HCT116 (cell line): ENCODE data around the gene OTOP1. TPM values are rescaled to one million over a fixed set of nuclear protein-coding genes. Genes with fewer than 3 reads are reported as not detected.

Source experiments
- ATAC-seq: fragments of 200-7000 bp; cut with Tn5 transposase; 2 replicates; pipeline ENCODE4 v1.9.1; 2020; ENCODE audit warnings: mild to moderate bottlenecking, moderate library complexity
- BruUV-seq: library from RNA; stranded (reverse); fragments of 400-500 nt; replicated peaks from 2 replicates; lab custom pipeline; 2021; lab: Mats Ljungman, UMichigan
- CTCF ChIA-PET: fragments of 300-600 bp; sonication (Branson Sonifier 250); formaldehyde crosslinking; loops from one replicate; lab custom pipeline; 2021; ENCODE audit warnings: antibody characterized with exemption; lab: Charles Lee
- POLR2A ChIA-PET: fragments of 300-600, 350-600 bp; sonication (Branson Sonifier 250); formaldehyde crosslinking; loops from one replicate; lab custom pipeline; 2021; ENCODE audit warnings: antibody characterized with exemption; lab: Charles Lee
- RAD21 ChIA-PET, 2 experiments: fragments of 300-600 bp; sonication (Branson Sonifier 250); formaldehyde crosslinking; loops; one replicate each; lab custom pipeline; 2023; ENCODE audit warnings: low total read pairs in 2 of 2; ENCODE audit not compliant: uncharacterized antibody in 2 of 2, unreplicated experiment in 2 of 2, low non-redundant PET in 1 of 2; lab: Charles Lee
- DNase-seq: peaks from one replicate; pipeline ENCODE4 v3.0.0-alpha.2; 2010; ENCODE audit warnings: low read depth, low spot score
- H2AFZ ChIP-seq: fragments of 200-600 bp; shearing (Covaris generic), sonication (generic); 2 replicates; pipeline ENCODE4 v1.6.1; 2017; ENCODE audit warnings: low read depth, mixed run types, mixed read lengths, antibody characterized with exemption, low read length; ENCODE audit not compliant: poor library complexity, severe bottlenecking
- H3K27ac ChIP-seq: 2 replicates; pipeline ENCODE4 v1.5.1; 2012; ENCODE audit warnings: low read depth, low read length
- H3K27me3 ChIP-seq: fragments of 200-600 bp; sonication (generic); 2 replicates; pipeline ENCODE4 v1.6.1; 2016; ENCODE audit warnings: mixed run types, low read length, mixed read lengths; ENCODE audit not compliant: insufficient read depth
- H3K36me3 ChIP-seq, 2 experiments: fragments of 200-500 bp in 1 of 2; fragments of 200-600 bp in 1 of 2; sonication (Bioruptor generic) in 1 of 2; sonication (generic) in 1 of 2; 2 replicates each; pipeline versions ENCODE4 v1.5.1 to v1.6.1; 2014 to 2016; ENCODE audit warnings: low read length in 2 of 2, inconsistent platforms in 1 of 2, mixed read lengths in 1 of 2, mixed run types in 1 of 2; ENCODE audit not compliant: insufficient read depth in 2 of 2, control insufficient read depth in 1 of 2
- H3K4me1 ChIP-seq, 2 experiments: fragments of 200-600 bp in 1 of 2; sonication (generic) in 1 of 2; 2 replicates each; pipeline versions ENCODE4 v1.5.1 to v1.6.1; 2012 to 2017; ENCODE audit warnings: low read length in 2 of 2, inconsistent platforms in 1 of 2, mild to moderate bottlenecking in 1 of 2, mixed read lengths in 1 of 2, mixed run types in 1 of 2, moderate library complexity in 1 of 2; ENCODE audit not compliant: insufficient read depth in 2 of 2, control insufficient read depth in 1 of 2
- H3K4me2 ChIP-seq: fragments of 200-600 bp; sonication (generic); 2 replicates; pipeline ENCODE4 v1.6.1; 2017; ENCODE audit warnings: mixed run types, low read length, mixed read lengths
- H3K4me3 ChIP-seq, 2 experiments: fragments of 200-600 bp in 1 of 2; sonication (generic) in 1 of 2; replicated peaks in 1 of 2; 2 replicates each; pipeline ENCODE4 v1.5.1; 2011 to 2016; ENCODE audit warnings: low read length in 2 of 2, control low read depth in 1 of 2, low read depth in 1 of 2, mild to moderate bottlenecking in 1 of 2, mixed read lengths in 1 of 2, mixed run types in 1 of 2
- H3K79me2 ChIP-seq: fragments of 200-600 bp; sonication (generic); 2 replicates; pipeline ENCODE4 v1.6.1; 2017; ENCODE audit warnings: mild to moderate bottlenecking, mixed run types, low read length, moderate library complexity, mixed read lengths; ENCODE audit not compliant: insufficient read depth
- H3K9ac ChIP-seq: fragments of 200-600 bp; sonication (generic); 2 replicates; pipeline ENCODE4 v1.6.1; 2016; ENCODE audit warnings: low read length, mixed read lengths
- H3K9me2 ChIP-seq: fragments of 200-600 bp; sonication (generic), shearing (Covaris generic); 2 replicates; pipeline ENCODE4 v1.6.1; 2017; ENCODE audit warnings: mixed run types, mild to moderate bottlenecking, moderate library complexity; ENCODE audit not compliant: insufficient read depth
- H3K9me3 ChIP-seq, 2 experiments: fragments of 200-500 bp in 1 of 2; fragments of 200-600 bp in 1 of 2; sonication (Bioruptor generic) in 1 of 2; sonication (generic) in 1 of 2; 2 replicates each; pipeline ENCODE4 v1.6.1; 2014 to 2017; ENCODE audit warnings: low read length in 2 of 2, mixed read lengths in 2 of 2, inconsistent platforms in 1 of 2, low read depth in 1 of 2, mild to moderate bottlenecking in 1 of 2, mixed run types in 1 of 2, moderate library complexity in 1 of 2; ENCODE audit not compliant: control insufficient read depth in 1 of 2, insufficient read depth in 1 of 2
- H4K20me1 ChIP-seq: fragments of 200-600 bp; sonication (generic), shearing (Covaris generic); 2 replicates; pipeline ENCODE4 v1.6.1; 2017; ENCODE audit warnings: mixed run types, mild to moderate bottlenecking, moderate library complexity; ENCODE audit not compliant: insufficient read depth
- CBX3 ChIP-seq: IDR thresholded peaks from 2 replicates; pipeline ENCODE4 v1.6.1; 2012; ENCODE audit warnings: low read depth
- CEBPB ChIP-seq: IDR thresholded peaks from 2 replicates; pipeline ENCODE4 v1.6.1; 2012; ENCODE audit warnings: low read depth
- CTCF ChIP-seq, 3 experiments: fragments of 200-600 bp in 1 of 3; sonication (generic) in 1 of 3; IDR thresholded peaks in 2 of 3; conservative IDR thresholded peaks in 1 of 3; 2 replicates each; pipeline ENCODE4 v1.5.1; 2012 to 2017; ENCODE audit warnings: low read depth in 2 of 3, low read length in 2 of 3, antibody characterized with exemption in 1 of 3, borderline replicate concordance in 1 of 3, control low read depth in 1 of 3, mild to moderate bottlenecking in 1 of 3, mixed read lengths in 1 of 3, mixed run types in 1 of 3, moderate library complexity in 1 of 3; ENCODE audit not compliant: insufficient read depth in 1 of 3
- intact Hi-C: fragments of 100-400 bp; cut with micrococcal nuclease; formaldehyde crosslinking; loops from 2 replicates; pipeline ENCODE4 v1.10.0; 2022
- total RNA-seq: library from RNA; stranded (reverse); gene quantifications from one replicate; pipeline ENCODE4 v1.2.1, GENCODE V29; 2021; ENCODE audit not compliant: unreplicated experiment

OTOP1 gene
- total RNA-seq, 1 experiment from 2014 or later, result not detected

GRCh38 chr4:4271912-4272311, 45.2 kb upstream of the OTOP1 start:
- ChIA-PET POLR2A (no interaction called here), RAD21 (no interaction called here), CTCF (no interaction called here)
- H3K4me1 ChIP-seq, result no peaks in the 10 kb centered on the region
- no peak overlapping the region for H3K9ac ChIP-seq
- no peaks in the 10 kb centered on the region for H3K27me3 ChIP-seq
- no peak overlapping the region for H3K4me2 ChIP-seq
- H3K4me3 ChIP-seq, result no peak overlapping the region
- BruUV-seq, result no TSS peak
- intact Hi-C loops, result no loop called here
- ATAC-seq (peak; percentile 54; the same call in 1 of the 2 replicates), DNase-seq (no peak)
- H3K36me3 ChIP-seq, result peaks cover 51 to 61% of the 10 kb centered on the region in 2 experiments
- no peaks in the 10 kb centered on the region for H3K79me2 ChIP-seq
- no peak overlapping the region for H3K27ac ChIP-seq
- H2AFZ ChIP-seq, result no peak overlapping the region
- no peaks in the 10 kb centered on the region for H4K20me1 ChIP-seq
- no peaks in the 10 kb centered on the region for H3K9me2 ChIP-seq
- TF ChIP-seq CTCF (IDR thresholded peaks at IDR 0.05 in 2 of 3, conservative IDR thresholded peaks at IDR 0.05 in 1 of 3; ENCODE audit: borderline replicate concordance in 1 of 3, insufficient read depth in 1 of 3, low read depth in 2 of 3, low read length in 2 of 3) (peak in 1 of 3 experiments; percentile 36; a peak in 2 of 6 replicates), CEBPB (no peak)
- H3K9me3 ChIP-seq, result no peaks in the 10 kb centered on the region

GRCh38 chr4:4270529-4270928, 43.8 kb upstream of the OTOP1 start:
- DNase-seq (no peak), ATAC-seq (no peak)
- H3K4me2 ChIP-seq, result no peak overlapping the region
- TF ChIP-seq CBX3, result no peak
- H3K79me2 ChIP-seq, result no peaks in the 10 kb centered on the region
- no peak overlapping the region for H3K4me3 ChIP-seq
- H3K27ac ChIP-seq, result no peak overlapping the region
- no peaks in the 10 kb centered on the region for H3K9me2 ChIP-seq
- ChIA-PET CTCF (no interaction called here), RAD21 (no interaction called here), POLR2A (no interaction called here)
- no TSS peak for BruUV-seq
- no peaks in the 10 kb centered on the region for H3K27me3 ChIP-seq
- peaks cover 51 to 56% of the 10 kb centered on the region in 2 experiments for H3K36me3 ChIP-seq
- H2AFZ ChIP-seq, result no peak overlapping the region
- no peak overlapping the region for H3K9ac ChIP-seq
- no peaks in the 10 kb centered on the region for H3K9me3 ChIP-seq
- H4K20me1 ChIP-seq, result no peaks in the 10 kb centered on the region
- intact Hi-C loops, result no loop called here
- no peaks in the 10 kb centered on the region for H3K4me1 ChIP-seq
